Natural killer cell (primary cell): ENCODE measurements around the gene PTPRN2. TPM values are rescaled to one million over a fixed set of nuclear protein-coding genes. Genes with fewer than 3 reads are reported as not detected.
"Not testable (repeated sequence)": the region's sequence is repeated elsewhere in the genome, so short reads cannot be mapped to it uniquely, and the experiment has no call there.

Experiments
- ATAC-seq, 3 donors: fragments of 150-1000 bp in 2 of 3; fragments of 200-7000 bp in 1 of 3; cut with Tn5 transposase; 1 replicate in 1 of 3; 2 replicates in 2 of 3; pipeline ENCODE4 v1.10.0; 2021; ENCODE audit warnings: mild to moderate bottlenecking in 2 of 3, moderate library complexity in 2 of 3
- DNase-seq, 2 donors: peaks; one replicate each; pipeline versions ENCODE4 v3.0.0 to v3.0.0-alpha.2; 2013 to 2021; ENCODE audit warnings: mixed read lengths in 1 of 2
- H3K27ac ChIP-seq: one replicate; pipeline ENCODE4 v1.5.1; 2013; ENCODE audit warnings: mild to moderate bottlenecking, low read length
- H3K27me3 ChIP-seq: one replicate; pipeline ENCODE4 v1.6.1; 2013; ENCODE audit warnings: low read length; ENCODE audit not compliant: control insufficient read depth, insufficient read depth
- H3K36me3 ChIP-seq: one replicate; pipeline ENCODE4 v1.6.1; 2013; ENCODE audit warnings: low read length; ENCODE audit not compliant: control insufficient read depth, insufficient read depth
- H3K4me1 ChIP-seq: one replicate; pipeline ENCODE4 v1.6.1; 2013; ENCODE audit warnings: low read length; ENCODE audit not compliant: control insufficient read depth, insufficient read depth
- H3K4me3 ChIP-seq: one replicate; pipeline ENCODE4 v1.5.1; 2013; ENCODE audit warnings: low read length
- H3K9me3 ChIP-seq: one replicate; pipeline ENCODE4 v1.6.1; 2013; ENCODE audit warnings: low read length; ENCODE audit not compliant: control insufficient read depth, insufficient read depth
- H3K27ac Mint-ChIP-seq, 2 donors: one replicate each; pipeline ENCODE4 v1.8.0; 2022; ENCODE audit warnings: mild to moderate bottlenecking in 2 of 2, mixed read lengths in 2 of 2, moderate library complexity in 1 of 2
- H3K27me3 Mint-ChIP-seq, 2 donors: one replicate each; pipeline ENCODE4 v1.8.0; 2022; ENCODE audit warnings: low read depth in 2 of 2, mixed read lengths in 2 of 2
- H3K36me3 Mint-ChIP-seq: one replicate; pipeline ENCODE4 v1.8.0; 2022; ENCODE audit warnings: mixed read lengths
- H3K4me1 Mint-ChIP-seq, 2 donors: one replicate each; pipeline ENCODE4 v1.8.0; 2022; ENCODE audit warnings: mixed read lengths in 2 of 2
- H3K4me3 Mint-ChIP-seq: one replicate; pipeline ENCODE4 v1.8.0; 2022; ENCODE audit warnings: mild to moderate bottlenecking, moderate library complexity, mixed read lengths
- H3K9me3 Mint-ChIP-seq, 2 donors: one replicate each; pipeline ENCODE4 v1.8.0; 2022; ENCODE audit warnings: mixed read lengths in 2 of 2
- WGBS: methylation state at CpG from one replicate; pipeline ENCODE4 v1.1.7; 2013; ENCODE audit warnings: missing lambda C conversion rate; ENCODE audit not compliant: insufficient coverage; 5-methylcytosine and 5-hydroxymethylcytosine counted together
- intact Hi-C: fragments of 100-400 bp; cut with micrococcal nuclease; formaldehyde crosslinking; loops from one replicate; pipeline ENCODE4 v1.14.2; 2022
- total RNA-seq, 4 donors: library from RNA; stranded (reverse); fragments of 120-200 nt in 1 of 4; gene quantifications; one replicate each; pipeline versions ENCODE4 v1.2.3 to v1.2.4, GENCODE V29; 2013 to 2022
- TF ChIP-seq, protein P1 (sequence below): fragments of 200-600 bp; IDR thresholded peaks from one replicate; pipeline ENCODE4 v1.8.0; 2022; ENCODE audit warnings: antibody characterized with exemption

The PTPRN2 gene
- total RNA-seq, 3 donors from 2014 or later (not counting 1 experiment from before 2014, with no cell fraction given), result 1.3 to 2.5 (median 1.9) TPM

DNA sequence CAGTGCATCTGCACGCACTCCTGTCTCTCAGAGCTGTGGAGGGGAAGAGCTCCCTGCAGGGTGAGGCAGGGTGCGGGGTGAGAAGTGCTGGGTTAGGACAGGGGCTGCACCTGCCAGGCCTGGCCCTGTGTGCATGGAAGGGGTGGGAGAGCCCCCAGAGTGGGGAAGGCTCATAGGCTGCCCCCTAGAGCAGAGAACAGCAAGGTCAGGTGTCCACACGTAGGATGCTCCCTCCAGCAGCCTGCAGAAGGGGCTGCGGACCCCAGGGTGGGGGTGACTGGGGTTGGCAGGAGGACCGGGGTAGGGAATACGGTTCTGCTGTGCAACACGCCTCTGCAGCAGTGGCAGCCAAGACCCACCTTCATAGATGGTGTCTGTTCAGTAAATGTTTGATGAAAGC, 208.6 kb downstream of the PTPRN2 start:
- intact Hi-C loops, result no loop called here
- DNase-seq, result no peak
- Histone ChIP-seq H3K9me3 (peaks cover 3% of the 10 kb centered on the region), H3K27ac (no peak overlapping the region), H3K4me1 (peaks cover 4% of the 10 kb centered on the region), H3K4me3 (no peak overlapping the region), H3K36me3 (no peaks in the 10 kb centered on the region), H3K27me3 (no peaks in the 10 kb centered on the region)
- Mint-ChIP-seq H3K4me3 (no peak overlapping the region), H3K4me1 (no peaks in the 10 kb centered on the region), H3K36me3 (no peaks in the 10 kb centered on the region), H3K9me3 (no peaks in the 10 kb centered on the region), H3K27ac (no peak overlapping the region), H3K27me3 (no peaks in the 10 kb centered on the region)
- TF ChIP-seq, protein P1, sequence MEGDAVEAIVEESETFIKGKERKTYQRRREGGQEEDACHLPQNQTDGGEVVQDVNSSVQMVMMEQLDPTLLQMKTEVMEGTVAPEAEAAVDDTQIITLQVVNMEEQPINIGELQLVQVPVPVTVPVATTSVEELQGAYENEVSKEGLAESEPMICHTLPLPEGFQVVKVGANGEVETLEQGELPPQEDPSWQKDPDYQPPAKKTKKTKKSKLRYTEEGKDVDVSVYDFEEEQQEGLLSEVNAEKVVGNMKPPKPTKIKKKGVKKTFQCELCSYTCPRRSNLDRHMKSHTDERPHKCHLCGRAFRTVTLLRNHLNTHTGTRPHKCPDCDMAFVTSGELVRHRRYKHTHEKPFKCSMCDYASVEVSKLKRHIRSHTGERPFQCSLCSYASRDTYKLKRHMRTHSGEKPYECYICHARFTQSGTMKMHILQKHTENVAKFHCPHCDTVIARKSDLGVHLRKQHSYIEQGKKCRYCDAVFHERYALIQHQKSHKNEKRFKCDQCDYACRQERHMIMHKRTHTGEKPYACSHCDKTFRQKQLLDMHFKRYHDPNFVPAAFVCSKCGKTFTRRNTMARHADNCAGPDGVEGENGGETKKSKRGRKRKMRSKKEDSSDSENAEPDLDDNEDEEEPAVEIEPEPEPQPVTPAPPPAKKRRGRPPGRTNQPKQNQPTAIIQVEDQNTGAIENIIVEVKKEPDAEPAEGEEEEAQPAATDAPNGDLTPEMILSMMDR, result no peak
- ATAC-seq, result no peak
- 86% methylated on average over 7 of the region's 7 CpGs for WGBS

DNA sequence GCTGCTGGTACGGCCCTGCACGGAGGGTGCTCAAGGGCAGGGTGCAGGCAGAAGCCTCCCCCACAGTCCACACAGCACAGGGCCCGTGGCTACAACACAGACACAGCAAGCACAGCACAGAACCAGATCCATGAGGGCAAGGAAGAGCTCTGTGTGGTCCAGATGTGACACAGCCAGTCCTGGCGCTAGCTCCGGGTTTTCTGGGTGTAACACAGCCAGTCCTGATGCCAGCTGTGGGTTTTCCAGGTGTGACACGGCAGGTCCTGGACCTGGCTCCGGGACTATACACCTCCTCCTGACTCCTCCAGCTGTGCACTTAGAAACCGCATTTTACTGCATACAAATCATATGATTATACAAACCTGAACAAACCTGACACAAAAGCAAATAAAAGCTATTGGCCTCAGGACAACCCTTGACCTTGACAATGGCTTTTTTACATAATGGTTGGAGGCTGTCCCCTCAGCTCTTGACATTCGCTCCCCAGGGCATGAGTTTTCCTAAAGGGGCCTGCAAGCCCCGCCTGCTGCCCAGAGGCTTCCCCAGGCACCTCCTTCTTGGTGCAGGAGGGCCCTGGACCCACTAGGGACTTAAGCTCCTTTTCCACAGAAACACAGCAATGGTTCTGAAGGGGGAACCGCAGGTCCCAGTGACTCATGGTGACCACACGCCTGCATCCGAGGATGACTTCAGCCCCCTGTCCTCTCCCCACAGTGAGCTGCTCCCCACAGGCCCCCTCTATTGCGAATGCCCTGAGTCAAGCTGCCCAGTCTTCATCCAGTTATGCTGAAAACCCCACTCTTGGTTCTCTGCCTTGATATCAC, 209.6 kb downstream of the PTPRN2 start:
- no peak overlapping the region for H3K27ac ChIP-seq
- Mint-ChIP-seq H3K36me3 (no peaks in the 10 kb centered on the region), H3K9me3 (no peaks in the 10 kb centered on the region)

DNA sequence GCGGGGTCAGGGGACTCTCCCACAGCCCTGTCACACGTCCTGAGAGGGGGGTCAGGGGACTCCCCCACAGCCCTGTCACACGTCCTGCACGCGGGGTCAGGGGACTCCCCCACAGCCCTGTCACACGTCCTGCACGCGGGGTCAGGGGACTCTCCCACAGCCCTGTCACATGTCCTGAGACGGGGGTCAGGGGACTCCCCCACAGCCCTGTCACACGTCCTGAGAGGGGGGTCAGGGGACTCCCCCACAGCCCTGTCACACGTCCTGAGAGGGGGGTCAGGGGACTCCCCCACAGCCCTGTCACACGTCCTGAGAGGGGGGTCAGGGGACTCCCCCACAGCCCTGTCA, 210.8 kb downstream of the PTPRN2 start:
- H3K4me3 ChIP-seq, H3K36me3 ChIP-seq, H3K27ac Mint-ChIP-seq, H3K27me3 Mint-ChIP-seq, H3K4me3 Mint-ChIP-seq, intact Hi-C loops, ATAC-seq, H3K9me3 Mint-ChIP-seq, H3K9me3 ChIP-seq, H3K27ac ChIP-seq, H3K4me1 Mint-ChIP-seq, H3K27me3 ChIP-seq, H3K36me3 Mint-ChIP-seq, H3K4me1 ChIP-seq: not testable (repeated sequence)
- WGBS, result no CpG with 5 or more reads among the region's 12 CpGs
- peak in 1 of 2 donors; percentile 19 for DNase-seq

More for the DNA sequence above, 209.6 kb downstream of the PTPRN2 start:
- Histone ChIP-seq H3K4me3 (no peak overlapping the region), H3K27me3 (no peaks in the 10 kb centered on the region), H3K36me3 (no peaks in the 10 kb centered on the region), H3K9me3 (peaks cover 3% of the 10 kb centered on the region), H3K4me1 (peaks cover 4% of the 10 kb centered on the region)
- intact Hi-C loops, result no loop called here
- H3K27me3 Mint-ChIP-seq, result no peaks in the 10 kb centered on the region
- no peak for DNase-seq
- 77% methylated on average over 14 of the region's 14 CpGs for WGBS
- H3K4me1 Mint-ChIP-seq, result no peaks in the 10 kb centered on the region
- H3K4me3 Mint-ChIP-seq, result no peak overlapping the region
- no peak overlapping the region for H3K27ac Mint-ChIP-seq
- no peak for ATAC-seq
- TF ChIP-seq, protein P1, result no peak

DNA sequence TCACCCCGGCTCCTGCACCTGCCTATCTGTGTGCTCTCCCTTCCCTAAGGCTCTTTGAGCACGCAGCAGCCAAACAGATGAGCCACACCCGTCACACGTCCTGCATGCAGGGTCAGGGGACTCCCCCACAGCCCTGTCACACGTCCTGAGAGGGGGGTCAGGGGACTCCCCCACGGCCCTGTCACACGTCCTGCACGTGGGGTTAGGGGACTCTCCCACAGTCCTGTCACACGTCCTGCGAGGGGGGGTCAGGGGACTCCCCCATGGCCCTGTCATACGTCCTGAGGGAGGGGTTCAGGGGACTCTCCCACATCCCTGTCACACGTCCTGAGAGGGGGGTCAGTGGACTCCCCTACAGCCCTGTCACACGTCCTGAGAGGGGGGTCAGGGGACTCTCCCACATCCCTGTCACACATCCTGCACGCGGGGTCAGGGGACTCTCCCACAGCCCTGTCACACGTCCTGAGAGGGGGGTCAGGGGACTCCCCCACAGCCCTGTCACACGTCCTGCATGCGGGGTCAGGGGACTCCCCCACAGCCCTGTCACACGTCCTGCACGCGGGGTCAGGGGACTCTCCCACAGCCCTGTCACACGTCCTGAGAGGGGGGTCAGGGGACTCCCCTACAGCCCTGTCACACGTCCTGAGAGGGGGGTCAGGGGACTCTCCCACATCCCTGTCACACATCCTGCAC, 211.3 kb downstream of the PTPRN2 start:
- H3K27ac Mint-ChIP-seq, intact Hi-C loops, H3K27me3 ChIP-seq, H3K27ac ChIP-seq, H3K4me1 Mint-ChIP-seq, H3K9me3 ChIP-seq, H3K4me1 ChIP-seq, H3K4me3 ChIP-seq, H3K27me3 Mint-ChIP-seq, H3K9me3 Mint-ChIP-seq, H3K4me3 Mint-ChIP-seq, H3K36me3 Mint-ChIP-seq, H3K36me3 ChIP-seq: not testable (repeated sequence)
- ATAC-seq (peak in 1 of 3 donors; percentile 46), DNase-seq (peak in 1 of 2 donors; percentile 57)
- WGBS, result 49% methylated on average over 16 of the region's 23 CpGs
